ENCODE measurements around the gene CKM. TPM values are rescaled to one million over a fixed set of nuclear protein-coding genes. Genes with fewer than 3 reads are reported as not detected.

Gene CKM
- total and polyA plus RNA-seq, 4 donors, result 0.76 to 3.4 (median 0.96) TPM

- Histone ChIP-seq H3K4me3 (ENCODE audit: low read depth, low read length) (no peak overlapping the region), H3K4me1 (ENCODE audit: control insufficient read depth, insufficient read depth, low read length) (no peaks in the 10 kb centered on the region), H3K9me3 (ENCODE audit: control insufficient read depth, insufficient read depth, low read length) (no peaks in the 10 kb centered on the region), H3K36me3 (ENCODE audit: control insufficient read depth, insufficient read depth, low read length) (peaks cover 73% of the 10 kb centered on the region), H3K27me3 (ENCODE audit: control insufficient read depth, insufficient read depth, low read length) (no peaks in the 10 kb centered on the region), H3K27ac (ENCODE audit: low read depth, low read length) (no peak overlapping the region)
- WGBS (ENCODE audit: insufficient coverage), result 94% methylated on average over 18 of the region's 19 CpGs
- DNase-seq (ENCODE audit: low read depth in 4 of 6, low spot score in 6 of 6), result no peak
Observed at GRCh38 chr19:45264781-45265317, 57.8 kb downstream of the CKM start.

- 89% methylated on average over 5 of the region's 11 CpGs for WGBS (ENCODE audit: insufficient coverage)
- no peak for DNase-seq (ENCODE audit: low read depth in 4 of 6, low spot score in 6 of 6)
Observed at GRCh38 chr19:45263013-45263412, 59.7 kb downstream of the CKM start.

GRCh38 chr19:45262570-45262969 lies 60.1 kb downstream of the CKM start:
- H3K27me3 ChIP-seq (ENCODE audit: control insufficient read depth, insufficient read depth, low read length), result no peaks in the 10 kb centered on the region
- DNase-seq (ENCODE audit: low read depth in 4 of 6, low spot score in 6 of 6), result no peak
- 89% methylated on average over 3 of the region's 6 CpGs for WGBS (ENCODE audit: insufficient coverage)
- no peak overlapping the region for H3K4me3 ChIP-seq (ENCODE audit: low read depth, low read length)
- no peaks in the 10 kb centered on the region for H3K4me1 ChIP-seq (ENCODE audit: control insufficient read depth, insufficient read depth, low read length)
- no peak overlapping the region for H3K27ac ChIP-seq (ENCODE audit: low read depth, low read length)
- no peaks in the 10 kb centered on the region for H3K9me3 ChIP-seq (ENCODE audit: control insufficient read depth, insufficient read depth, low read length)
- H3K36me3 ChIP-seq (ENCODE audit: control insufficient read depth, insufficient read depth, low read length), result peaks cover 66% of the 10 kb centered on the region

More at GRCh38 chr19:45263013-45263412, 59.7 kb downstream of the CKM start:
- no peaks in the 10 kb centered on the region for H3K27me3 ChIP-seq (ENCODE audit: control insufficient read depth, insufficient read depth, low read length)
- no peaks in the 10 kb centered on the region for H3K4me1 ChIP-seq (ENCODE audit: control insufficient read depth, insufficient read depth, low read length)
- no peak overlapping the region for H3K27ac ChIP-seq (ENCODE audit: low read depth, low read length)
- peaks cover 67% of the 10 kb centered on the region for H3K36me3 ChIP-seq (ENCODE audit: control insufficient read depth, insufficient read depth, low read length)
- no peak overlapping the region for H3K4me3 ChIP-seq (ENCODE audit: low read depth, low read length)
- H3K9me3 ChIP-seq (ENCODE audit: control insufficient read depth, insufficient read depth, low read length), result no peaks in the 10 kb centered on the region

DNA sequence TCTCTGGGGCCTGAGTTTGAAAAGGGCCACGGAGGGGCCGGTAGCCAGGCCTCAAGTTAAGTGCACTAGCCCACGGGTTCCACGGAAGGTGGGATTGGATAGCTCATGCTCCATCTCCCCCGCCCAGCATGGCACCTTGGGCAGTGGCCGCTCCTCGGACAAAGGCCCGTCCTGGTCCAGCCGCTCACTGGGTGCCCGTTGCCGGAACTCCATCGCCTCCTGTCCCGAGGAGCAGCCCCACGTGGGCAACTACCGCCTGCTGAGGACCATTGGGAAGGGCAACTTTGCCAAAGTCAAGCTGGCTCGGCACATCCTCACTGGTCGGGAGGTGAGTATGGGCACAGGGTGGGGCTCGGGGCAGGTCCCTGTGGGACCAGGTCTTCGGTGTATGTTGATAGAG lies 63.8 kb downstream of the CKM start:
- Histone ChIP-seq H3K4me1 (ENCODE audit: control insufficient read depth, insufficient read depth, low read length) (no peaks in the 10 kb centered on the region), H3K9me3 (ENCODE audit: control insufficient read depth, insufficient read depth, low read length) (no peaks in the 10 kb centered on the region), H3K27me3 (ENCODE audit: control insufficient read depth, insufficient read depth, low read length) (no peaks in the 10 kb centered on the region), H3K4me3 (ENCODE audit: low read depth, low read length) (no peak overlapping the region), H3K36me3 (ENCODE audit: control insufficient read depth, insufficient read depth, low read length) (peaks cover 41% of the 10 kb centered on the region), H3K27ac (ENCODE audit: low read depth, low read length) (no peak overlapping the region)
- 96% methylated on average over 19 of the region's 19 CpGs for WGBS (ENCODE audit: insufficient coverage)
- DNase-seq (ENCODE audit: low read depth in 4 of 6, low spot score in 6 of 6), result no peak

DNA sequence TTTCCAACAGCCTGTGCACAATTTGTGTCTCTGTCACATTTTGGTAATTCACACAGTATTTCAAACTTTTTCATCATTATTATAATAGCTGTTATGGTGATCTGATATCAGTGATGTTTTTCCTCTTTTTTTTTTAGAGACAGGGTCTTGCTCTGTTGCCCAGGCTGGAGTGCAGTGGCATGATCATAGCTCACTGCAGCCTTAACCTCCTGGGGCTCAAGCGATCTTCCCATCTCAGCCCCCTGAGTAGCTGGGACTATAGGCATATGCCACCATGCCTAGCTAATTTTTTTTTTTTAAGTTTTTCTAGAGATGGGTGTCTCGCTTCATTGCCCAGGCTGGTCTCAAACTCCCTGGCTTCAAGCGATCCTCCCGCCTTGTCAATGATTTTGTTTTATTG lies 65.8 kb downstream of the CKM start:
- Histone ChIP-seq H3K27me3 (ENCODE audit: control insufficient read depth, insufficient read depth, low read length) (no peaks in the 10 kb centered on the region), H3K36me3 (ENCODE audit: control insufficient read depth, insufficient read depth, low read length) (peaks cover 31% of the 10 kb centered on the region), H3K4me1 (ENCODE audit: control insufficient read depth, insufficient read depth, low read length) (peaks cover 17% of the 10 kb centered on the region), H3K4me3 (ENCODE audit: low read depth, low read length) (no peak overlapping the region), H3K27ac (ENCODE audit: low read depth, low read length) (no peak overlapping the region), H3K9me3 (ENCODE audit: control insufficient read depth, insufficient read depth, low read length) (no peaks in the 10 kb centered on the region)
- DNase-seq (ENCODE audit: low read depth in 4 of 6, low spot score in 6 of 6), result no peak
- WGBS (ENCODE audit: insufficient coverage), result no CpG with 5 or more reads among the region's 4 CpGs

Other genes with a start within 250 kb of the CKM start
- under 1 TPM; 0.22 to 0.69 TPM for gene ZNF296, start 246.4 kb downstream of the CKM start, total RNA-seq
- 1 to 10 TPM; 2.7 to 3.4 TPM for gene ZNF296, start 246.4 kb downstream of the CKM start, polyA plus RNA-seq (ENCODE audit: insufficient read length in 2 of 2)
- 10 to 100 TPM; 14.4 to 15.4 TPM for gene GEMIN7, start 243.6 kb downstream of the CKM start, total RNA-seq
- gene GEMIN7, start 243.6 kb downstream of the CKM start, polyA plus RNA-seq (ENCODE audit: insufficient read length in 2 of 2), result 10 to 100 TPM; 24.0 to 27.4 TPM
- gene PPP1R37, start 229.7 kb downstream of the CKM start, total RNA-seq, result 10 to 100 TPM; 14.4 to 25.8 TPM
- 10 to 100 TPM; 37.2 to 39.6 TPM for gene PPP1R37, start 229.7 kb downstream of the CKM start, polyA plus RNA-seq (ENCODE audit: insufficient read length in 2 of 2)
- under 1 TPM; 0.44 to 0.99 TPM for gene NKPD1, start 161.9 kb downstream of the CKM start, total RNA-seq
- gene NKPD1, start 161.9 kb downstream of the CKM start, polyA plus RNA-seq (ENCODE audit: insufficient read length in 2 of 2), result 1 to 10 TPM; 1.1 to 1.4 TPM
- gene TRAPPC6A, start 144.6 kb downstream of the CKM start, total RNA-seq, result 10 to 100 TPM in 1 of 2 donors, 1 to 10 TPM in 1; 7.0 to 22.7 TPM
- gene TRAPPC6A, start 144.6 kb downstream of the CKM start, polyA plus RNA-seq (ENCODE audit: insufficient read length in 2 of 2), result 10 to 100 TPM; 22.2 to 26.2 TPM
- gene BLOC1S3, start 144.1 kb downstream of the CKM start, total RNA-seq, result 1 to 10 TPM; 2.3 to 3.0 TPM
- gene BLOC1S3, start 144.1 kb downstream of the CKM start, polyA plus RNA-seq (ENCODE audit: insufficient read length in 2 of 2), result 10 to 100 TPM; 13.7 to 15.1 TPM
- 1 to 10 TPM in 1 of 2 donors, under 1 TPM in 1; 0.99 to 2.9 TPM for gene EXOC3L2, start 77.5 kb downstream of the CKM start, total RNA-seq
- gene EXOC3L2, start 77.5 kb downstream of the CKM start, polyA plus RNA-seq (ENCODE audit: insufficient read length in 2 of 2), result under 1 TPM; 0.19 to 0.92 TPM
- gene MARK4, start 71.6 kb downstream of the CKM start, total RNA-seq, result 10 to 100 TPM; 27.2 to 41.5 TPM
- 100 to 1,000 TPM in 1 of 2 donors, 10 to 100 TPM in 1; 83.9 to 105 TPM for gene MARK4, start 71.6 kb downstream of the CKM start, polyA plus RNA-seq (ENCODE audit: insufficient read length in 2 of 2)
- 1 to 10 TPM in 1 of 2 donors, under 1 TPM in 1; 0.17 to 1.1 TPM for gene KLC3, start 17.9 kb upstream of the CKM start, total RNA-seq
- 1 to 10 TPM in 1 of 2 donors, under 1 TPM in 1; 0.44 to 1.4 TPM for gene KLC3, start 17.9 kb upstream of the CKM start, polyA plus RNA-seq (ENCODE audit: insufficient read length in 2 of 2)
- gene ERCC2, start 47.7 kb upstream of the CKM start, total RNA-seq, result 10 to 100 TPM; 14.6 to 14.8 TPM
- gene ERCC2, start 47.7 kb upstream of the CKM start, polyA plus RNA-seq (ENCODE audit: insufficient read length in 2 of 2), result 10 to 100 TPM; 41.5 to 47.0 TPM
- gene PPP1R13L, start 82.2 kb upstream of the CKM start, total RNA-seq, result 1 to 10 TPM in 1 of 2 donors, under 1 TPM in 1; 0.59 to 3.5 TPM
- 1 to 10 TPM; 1.6 to 2.5 TPM for gene PPP1R13L, start 82.2 kb upstream of the CKM start, polyA plus RNA-seq (ENCODE audit: insufficient read length in 2 of 2)
- gene POLR1G, start 83.8 kb upstream of the CKM start, total RNA-seq, result 1 to 10 TPM; 2.3 to 8.6 TPM
- 1 to 10 TPM; 8.9 to 9.5 TPM for gene POLR1G, start 83.8 kb upstream of the CKM start, polyA plus RNA-seq (ENCODE audit: insufficient read length in 2 of 2)
- 10 to 100 TPM; 45.3 to 93.8 TPM for gene ERCC1, start 101.0 kb upstream of the CKM start, total RNA-seq
- gene ERCC1, start 101.0 kb upstream of the CKM start, polyA plus RNA-seq (ENCODE audit: insufficient read length in 2 of 2), result 10 to 100 TPM; 86.0 to 98.1 TPM
- gene FOSB, start 145.1 kb upstream of the CKM start, total RNA-seq, result 10 to 100 TPM; 11.5 to 85.8 TPM
- 10 to 100 TPM in 1 of 2 donors, 1 to 10 TPM in 1; 5.9 to 66.5 TPM for gene FOSB, start 145.1 kb upstream of the CKM start, polyA plus RNA-seq (ENCODE audit: insufficient read length in 2 of 2)
- 10 to 100 TPM; 15.7 to 30.5 TPM for gene RTN2, start 174.2 kb upstream of the CKM start, total RNA-seq
- 10 to 100 TPM; 62.5 to 68.2 TPM for gene RTN2, start 174.2 kb upstream of the CKM start, polyA plus RNA-seq (ENCODE audit: insufficient read length in 2 of 2)
- gene PPM1N, start 175.6 kb upstream of the CKM start, total RNA-seq, result 1 to 10 TPM in 1 of 2 donors, under 1 TPM in 1; 0.79 to 1.5 TPM
- gene PPM1N, start 175.6 kb upstream of the CKM start, polyA plus RNA-seq (ENCODE audit: insufficient read length in 2 of 2), result 1 to 10 TPM; 1.8 to 2.1 TPM
- gene VASP, start 184.6 kb upstream of the CKM start, total RNA-seq, result 10 to 100 TPM; 19.6 to 35.8 TPM
- 10 to 100 TPM; 34.1 to 34.9 TPM for gene VASP, start 184.6 kb upstream of the CKM start, polyA plus RNA-seq (ENCODE audit: insufficient read length in 2 of 2)

All from spinal cord (tissue), 10 donors.